DND-41 (cell line): Measurements from ENCODE around the gene SAMSN1.

Experiments
- ATAC-seq: fragments of 200-7000 bp; cut with Tn5 transposase; 3 replicates; pipeline ENCODE4 v1.9.1; 2021; ENCODE audit warnings: low read depth; ENCODE audit not compliant: insufficient read depth
- DNase-seq: peaks from one replicate; pipeline ENCODE4 v3.0.0-alpha.2; 2020
- H2AFZ ChIP-seq: 2 replicates; pipeline ENCODE4 v1.6.0; 2012; ENCODE audit warnings: low read depth, low read length
- H3K27ac ChIP-seq: 2 replicates; pipeline ENCODE4 v1.5.1; 2012; ENCODE audit warnings: low read length, inconsistent platforms
- H3K27me3 ChIP-seq: fragments of 200-600 bp; sonication (generic); 2 replicates; pipeline ENCODE4 v1.6.0; 2012; ENCODE audit warnings: low read length, mild to moderate bottlenecking, inconsistent platforms; ENCODE audit not compliant: insufficient read depth, poor library complexity
- H3K36me3 ChIP-seq: 2 replicates; pipeline ENCODE4 v1.5.1; 2012; ENCODE audit warnings: low read length, inconsistent platforms; ENCODE audit not compliant: insufficient read depth
- H3K4me1 ChIP-seq: 2 replicates; pipeline ENCODE4 v1.5.1; 2012; ENCODE audit warnings: mild to moderate bottlenecking, low read length; ENCODE audit not compliant: insufficient read depth
- H3K4me2 ChIP-seq: 2 replicates; pipeline ENCODE4 v1.6.0; 2012; ENCODE audit warnings: mild to moderate bottlenecking, moderate library complexity, low read length, inconsistent platforms; ENCODE audit not compliant: insufficient read depth
- H3K4me3 ChIP-seq, 2 experiments: fragments of 200-600 bp in 1 of 2; shearing (Covaris generic) in 1 of 2; 2 replicates each; pipeline ENCODE4 v1.5.1; 2012 to 2016; ENCODE audit warnings: inconsistent platforms in 2 of 2, low read length in 2 of 2, mild to moderate bottlenecking in 2 of 2, low read depth in 1 of 2, moderate library complexity in 1 of 2
- H3K79me2 ChIP-seq: 2 replicates; pipeline ENCODE4 v1.6.0; 2012; ENCODE audit warnings: low read length, inconsistent platforms; ENCODE audit not compliant: insufficient read depth
- H3K9ac ChIP-seq: 2 replicates; pipeline ENCODE4 v1.6.0; 2012; ENCODE audit warnings: low read depth, mild to moderate bottlenecking, inconsistent platforms, low read length, moderate library complexity
- H3K9me3 ChIP-seq: 2 replicates; pipeline ENCODE4 v1.5.1; 2012; ENCODE audit warnings: low read length, moderate library complexity, mild to moderate bottlenecking, inconsistent platforms; ENCODE audit not compliant: insufficient read depth, severe bottlenecking
- H4K20me1 ChIP-seq: 2 replicates; pipeline ENCODE4 v1.6.0; 2012; ENCODE audit warnings: low read length; ENCODE audit not compliant: insufficient read depth
- CTCF ChIP-seq: IDR thresholded peaks from 2 replicates; pipeline ENCODE4 v1.5.1; 2012; ENCODE audit warnings: borderline replicate concordance, low read length, moderate library complexity, mild to moderate bottlenecking; ENCODE audit not compliant: poor library complexity, severe bottlenecking; ENCODE audit errors: extremely low read depth
- EZH2 ChIP-seq: IDR thresholded peaks from 3 replicates; pipeline ENCODE4 v1.6.1; 2012; ENCODE audit warnings: borderline replicate concordance, low read depth, mild to moderate bottlenecking, moderate library complexity, low read length, inconsistent platforms; ENCODE audit not compliant: severe bottlenecking

The SAMSN1 gene

GRCh38 chr21:14528815-14529214 lies 17.3 kb downstream of the SAMSN1 start:
- TF ChIP-seq EZH2 (no peak), CTCF (no peak)

GRCh38 chr21:14527696-14528652 lies 18.1 kb downstream of the SAMSN1 start:
- TF ChIP-seq CTCF: no peak
- no peak for TF ChIP-seq EZH2
- no peak overlapping the region for H2AFZ ChIP-seq
- no peaks in the 10 kb centered on the region for H4K20me1 ChIP-seq
- peaks cover 99% of the 10 kb centered on the region for H3K79me2 ChIP-seq
- no peaks in the 10 kb centered on the region for H3K9me3 ChIP-seq
- no peaks in the 10 kb centered on the region for H3K27me3 ChIP-seq
- peaks cover 81% of the 10 kb centered on the region for H3K4me1 ChIP-seq
- H3K27ac ChIP-seq: peak overlapping the region; percentile 70
- H3K36me3 ChIP-seq: 0 out of 2 replicates have a peak, but pooled peaks cover 4% of the 10 kb centered on the region
- H3K4me3 ChIP-seq: peak overlapping the region in 1 of 2 experiments; percentile 31; a peak in 2 of 4 replicates
- DNase-seq (no peak), ATAC-seq (no peak)
- H3K9ac ChIP-seq: peak overlapping the region; percentile 48
- H3K4me2 ChIP-seq: peak overlapping the region; percentile 52

More at GRCh38 chr21:14528815-14529214, 17.3 kb downstream of the SAMSN1 start:
- 0 out of 2 replicates have a peak, but pooled peaks cover 4% of the 10 kb centered on the region for H3K36me3 ChIP-seq
- no peak overlapping the region for H3K4me3 ChIP-seq
- peaks cover 80% of the 10 kb centered on the region for H3K4me1 ChIP-seq
- no peaks in the 10 kb centered on the region for H3K9me3 ChIP-seq
- H2AFZ ChIP-seq: no peak overlapping the region
- peak overlapping the region; percentile 3; the same call in 1 of the 2 replicates for H3K9ac ChIP-seq
- no peak for ATAC-seq
- H3K4me2 ChIP-seq: peak overlapping the region; percentile 52
- H4K20me1 ChIP-seq: 0 out of 2 replicates have a peak, but pooled peaks cover 3% of the 10 kb centered on the region
- peak overlapping the region; percentile 17; the same call in 1 of the 2 replicates for H3K27ac ChIP-seq
- H3K79me2 ChIP-seq: peaks cover 99% of the 10 kb centered on the region
- H3K27me3 ChIP-seq: no peaks in the 10 kb centered on the region
- no peak for DNase-seq

GRCh38 chr21:14526836-14527695 lies 19.0 kb downstream of the SAMSN1 start:
- ATAC-seq (peak; percentile 70), DNase-seq (peak; percentile 42)
- H2AFZ ChIP-seq: no peak overlapping the region
- peak overlapping the region; percentile 70 for H3K27ac ChIP-seq
- peak overlapping the region in 1 of 2 experiments; percentile 8; a peak in 2 of 4 replicates for H3K4me3 ChIP-seq
- peak overlapping the region; percentile 48 for H3K9ac ChIP-seq
- peaks cover 6% of the 10 kb centered on the region; the same call in 1 of the 2 replicates for H3K36me3 ChIP-seq
- no peaks in the 10 kb centered on the region for H3K27me3 ChIP-seq
- peak overlapping the region; percentile 52 for H3K4me2 ChIP-seq
- H3K9me3 ChIP-seq: no peaks in the 10 kb centered on the region
- no peak for TF ChIP-seq EZH2
- no peak for TF ChIP-seq CTCF
- peaks cover 84% of the 10 kb centered on the region for H3K4me1 ChIP-seq
- no peaks in the 10 kb centered on the region for H4K20me1 ChIP-seq
- peaks cover 99% of the 10 kb centered on the region for H3K79me2 ChIP-seq
